Loucy (cell line): ENCODE data around the gene NANOS3.

ENCODE experiments used
- H2AFZ ChIP-seq: fragments of 200-600 bp; sonication (generic); 2 replicates; pipeline ENCODE4 v1.6.0; 2016; ENCODE audit warnings: antibody characterized with exemption, mild to moderate bottlenecking, low read length, moderate library complexity
- H3F3A ChIP-seq: fragments of 200-600 bp; 2 replicates; pipeline ENCODE4 v1.6.0; 2016; ENCODE audit warnings: antibody characterized with exemption, low read depth, mild to moderate bottlenecking
- H3K27me3 ChIP-seq: fragments of 200-600 bp; sonication (generic); 2 replicates; pipeline ENCODE4 v1.6.1; 2014; ENCODE audit warnings: low read length, mild to moderate bottlenecking; ENCODE audit not compliant: insufficient read depth, poor library complexity, severe bottlenecking
- H3K36me3 ChIP-seq: fragments of 200-600 bp; sonication (generic); 2 replicates; pipeline ENCODE4 v1.6.1; 2016; ENCODE audit warnings: low read length; ENCODE audit not compliant: insufficient read depth
- H3K4me1 ChIP-seq: fragments of 200-600 bp; sonication (generic); 2 replicates; pipeline ENCODE4 v1.5.1; 2014; ENCODE audit warnings: low read length, mild to moderate bottlenecking; ENCODE audit not compliant: insufficient read depth, poor library complexity, severe bottlenecking
- H3K4me2 ChIP-seq: fragments of 200-600 bp; sonication (generic); 2 replicates; pipeline ENCODE4 v1.6.0; 2014; ENCODE audit warnings: antibody characterized with exemption, low read length, low read depth, mild to moderate bottlenecking; ENCODE audit not compliant: poor library complexity, severe bottlenecking
- H3K4me3 ChIP-seq: fragments of 200-600 bp; sonication (generic); 2 replicates; pipeline ENCODE4 v1.5.1; 2014; ENCODE audit warnings: low read length, mild to moderate bottlenecking, mixed read lengths; ENCODE audit not compliant: poor library complexity, severe bottlenecking
- H3K79me2 ChIP-seq: fragments of 200-600 bp; sonication (generic); 2 replicates; pipeline ENCODE4 v1.6.1; 2014; ENCODE audit warnings: low read length; ENCODE audit not compliant: insufficient read depth
- H3K9ac ChIP-seq: fragments of 200-600 bp; sonication (generic); 2 replicates; pipeline ENCODE4 v1.6.0; 2014; ENCODE audit warnings: mild to moderate bottlenecking, low read depth, low read length, moderate library complexity; ENCODE audit not compliant: poor library complexity, severe bottlenecking
- H3K9me2 ChIP-seq: fragments of 200-600 bp; sonication (generic); replicated peaks from 2 replicates; pipeline ENCODE4 v1.6.1; 2016; ENCODE audit warnings: low read depth, low read length, mixed read lengths
- H3K9me3 ChIP-seq: fragments of 200-600 bp; sonication (generic); 2 replicates; pipeline ENCODE4 v1.6.1; 2014; ENCODE audit warnings: mild to moderate bottlenecking, antibody characterized with exemption, low read length, low read depth; ENCODE audit not compliant: insufficient read depth
- H4K20me1 ChIP-seq: fragments of 200-600 bp; sonication (generic); 2 replicates; pipeline ENCODE4 v1.6.0; 2014; ENCODE audit warnings: antibody characterized with exemption, low read length, mild to moderate bottlenecking; ENCODE audit not compliant: insufficient read depth, poor library complexity, severe bottlenecking
- EZH2phosphoT487 ChIP-seq: fragments of 200-600 bp; IDR thresholded peaks from 2 replicates; pipeline ENCODE4 v1.6.1; 2018; ENCODE audit warnings: antibody characterized with exemption, mild to moderate bottlenecking, moderate library complexity, borderline replicate concordance
- TF ChIP-seq, protein P1 (sequence below): fragments of 200-600 bp; sonication (generic); conservative IDR thresholded peaks from 2 replicates; pipeline ENCODE4 v1.5.1; 2014; ENCODE audit warnings: mild to moderate bottlenecking, antibody characterized with exemption, low read length

Gene NANOS3

DNA sequence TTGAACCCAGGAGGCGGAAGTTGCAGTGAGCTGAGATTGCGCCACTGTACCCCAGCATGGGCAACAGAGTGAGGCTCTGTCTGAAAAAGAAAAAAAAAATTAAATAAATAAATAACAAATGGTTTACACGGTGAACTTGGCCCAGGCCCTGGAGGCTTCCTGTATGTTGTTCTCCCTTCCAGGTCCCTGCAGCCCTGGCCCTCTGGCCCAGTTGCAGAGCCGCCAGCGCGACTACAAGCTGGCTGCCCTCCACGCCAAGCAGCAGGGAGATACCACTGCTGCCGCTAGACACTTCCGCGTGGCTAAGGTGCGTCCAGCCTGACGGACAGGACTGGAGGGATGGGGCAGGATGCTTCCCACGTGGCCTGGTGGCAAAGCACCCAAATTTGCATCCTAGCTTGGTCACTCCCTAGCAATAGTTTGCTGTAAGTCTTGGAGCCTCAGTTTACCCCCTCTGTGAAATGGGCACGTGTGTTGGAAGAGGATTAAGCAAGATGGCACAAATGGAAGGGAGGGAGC is 41.0 kb downstream of the NANOS3 start:
- no peaks in the 10 kb centered on the region for H3K9me2 ChIP-seq
- no peak overlapping the region for H2AFZ ChIP-seq
- H3F3A ChIP-seq, result peaks cover 4% of the 10 kb centered on the region; the same call in 1 of the 2 replicates
- no peaks in the 10 kb centered on the region for H3K27me3 ChIP-seq
- H3K9ac ChIP-seq, result no peak overlapping the region
- H3K4me3 ChIP-seq, result no peak overlapping the region
- no peak overlapping the region for H3K4me2 ChIP-seq
- TF ChIP-seq, protein P1, sequence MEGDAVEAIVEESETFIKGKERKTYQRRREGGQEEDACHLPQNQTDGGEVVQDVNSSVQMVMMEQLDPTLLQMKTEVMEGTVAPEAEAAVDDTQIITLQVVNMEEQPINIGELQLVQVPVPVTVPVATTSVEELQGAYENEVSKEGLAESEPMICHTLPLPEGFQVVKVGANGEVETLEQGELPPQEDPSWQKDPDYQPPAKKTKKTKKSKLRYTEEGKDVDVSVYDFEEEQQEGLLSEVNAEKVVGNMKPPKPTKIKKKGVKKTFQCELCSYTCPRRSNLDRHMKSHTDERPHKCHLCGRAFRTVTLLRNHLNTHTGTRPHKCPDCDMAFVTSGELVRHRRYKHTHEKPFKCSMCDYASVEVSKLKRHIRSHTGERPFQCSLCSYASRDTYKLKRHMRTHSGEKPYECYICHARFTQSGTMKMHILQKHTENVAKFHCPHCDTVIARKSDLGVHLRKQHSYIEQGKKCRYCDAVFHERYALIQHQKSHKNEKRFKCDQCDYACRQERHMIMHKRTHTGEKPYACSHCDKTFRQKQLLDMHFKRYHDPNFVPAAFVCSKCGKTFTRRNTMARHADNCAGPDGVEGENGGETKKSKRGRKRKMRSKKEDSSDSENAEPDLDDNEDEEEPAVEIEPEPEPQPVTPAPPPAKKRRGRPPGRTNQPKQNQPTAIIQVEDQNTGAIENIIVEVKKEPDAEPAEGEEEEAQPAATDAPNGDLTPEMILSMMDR, result no peak
- no peak for TF ChIP-seq EZH2phosphoT487
- H3K4me1 ChIP-seq, result no peaks in the 10 kb centered on the region
- H3K79me2 ChIP-seq, result no peaks in the 10 kb centered on the region
- no peaks in the 10 kb centered on the region for H4K20me1 ChIP-seq
- peaks cover 25% of the 10 kb centered on the region; the same call in 1 of the 2 replicates for H3K36me3 ChIP-seq
- 0 out of 2 replicates have a peak, but pooled peaks cover 3% of the 10 kb centered on the region for H3K9me3 ChIP-seq

GRCh38 chr19:13918726-13919411 is 41.9 kb downstream of the NANOS3 start:
- H3K9ac ChIP-seq, result no peak overlapping the region
- H4K20me1 ChIP-seq, result no peaks in the 10 kb centered on the region
- H3K27me3 ChIP-seq, result no peaks in the 10 kb centered on the region
- no peaks in the 10 kb centered on the region for H3K79me2 ChIP-seq
- no peak for TF ChIP-seq EZH2phosphoT487
- TF ChIP-seq, protein P1, result no peak
- H3K9me3 ChIP-seq, result 0 out of 2 replicates have a peak, but pooled peaks cover 3% of the 10 kb centered on the region
- H3K4me1 ChIP-seq, result no peaks in the 10 kb centered on the region
- no peak overlapping the region for H3K4me3 ChIP-seq
- H2AFZ ChIP-seq, result no peak overlapping the region
- H3K9me2 ChIP-seq, result no peaks in the 10 kb centered on the region
- H3K4me2 ChIP-seq, result no peak overlapping the region
- peaks cover 4% of the 10 kb centered on the region; the same call in 1 of the 2 replicates for H3F3A ChIP-seq
- peaks cover 18% of the 10 kb centered on the region; the same call in 1 of the 2 replicates for H3K36me3 ChIP-seq

DNA sequence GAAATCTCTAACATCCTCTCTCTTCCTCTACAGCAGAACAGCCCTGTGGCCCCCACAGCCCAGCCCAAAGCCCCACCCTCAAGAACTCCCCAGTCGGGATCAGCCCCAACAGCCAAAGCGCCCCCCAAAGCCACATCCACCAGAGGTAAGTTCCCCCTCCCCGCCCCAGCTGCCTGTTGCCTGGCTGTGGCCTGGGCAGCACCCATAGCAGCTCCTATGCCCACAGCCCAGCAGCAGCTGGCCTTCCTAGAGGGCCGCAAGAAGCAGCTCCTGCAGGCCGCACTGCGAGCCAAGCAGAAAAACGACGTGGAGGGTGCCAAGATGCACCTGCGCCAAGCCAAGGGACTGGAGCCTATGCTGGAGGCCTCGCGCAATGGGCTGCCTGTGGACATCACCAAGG is 43.6 kb downstream of the NANOS3 start:
- no peaks in the 10 kb centered on the region for H4K20me1 ChIP-seq
- peaks cover 13% of the 10 kb centered on the region; the same call in 1 of the 2 replicates for H3K36me3 ChIP-seq
- H3K27me3 ChIP-seq, result no peaks in the 10 kb centered on the region
- peaks cover 4% of the 10 kb centered on the region; the same call in 1 of the 2 replicates for H3F3A ChIP-seq
- H3K79me2 ChIP-seq, result no peaks in the 10 kb centered on the region
- H3K4me3 ChIP-seq, result no peak overlapping the region
- no peaks in the 10 kb centered on the region for H3K9me2 ChIP-seq
- 0 out of 2 replicates have a peak, but pooled peaks cover 3% of the 10 kb centered on the region for H3K9me3 ChIP-seq
- no peak overlapping the region for H2AFZ ChIP-seq
- no peak overlapping the region for H3K9ac ChIP-seq
- H3K4me2 ChIP-seq, result no peak overlapping the region
- TF ChIP-seq EZH2phosphoT487, result no peak
- TF ChIP-seq, protein P1, result no peak
- H3K4me1 ChIP-seq, result no peaks in the 10 kb centered on the region
